Tibial artery (tissue), 4 donors: ENCODE results near the gene ZNF567.

Experiments used
- DNase-seq, 2 donors: peaks; one replicate each; pipeline ENCODE4 v3.0.0-alpha.2; 2019
- H3K27ac ChIP-seq, 2 donors: fragments of 200-600 bp; sonication (generic) in 1 of 2; 1 replicate in 1 of 2; 2 replicates in 1 of 2; pipeline ENCODE4 v1.5.1; 2018 to 2019; ENCODE audit warnings: mild to moderate bottlenecking in 1 of 2
- H3K27me3 ChIP-seq, 2 donors: fragments of 200-600 bp; sonication (generic) in 1 of 2; one replicate each; pipeline versions ENCODE4 v1.5.1 to v1.6.0; 2016 to 2019
- H3K36me3 ChIP-seq, 3 donors: fragments of 200-600 bp; sonication (generic) in 2 of 3; one replicate each; pipeline ENCODE4 v1.5.1; 2016 to 2019; ENCODE audit warnings: mild to moderate bottlenecking in 2 of 3
- H3K4me1 ChIP-seq, 4 donors: fragments of 200-600 bp; sonication (generic) in 2 of 4; 1 replicate in 3 of 4; 2 replicates in 1 of 4; pipeline ENCODE4 v1.5.1; 2016 to 2019
- H3K4me3 ChIP-seq, 2 donors: fragments of 200-600 bp; sonication (generic) in 1 of 2; 1 replicate in 1 of 2; 2 replicates in 1 of 2; pipeline ENCODE4 v1.5.1; 2018 to 2019; ENCODE audit warnings: mild to moderate bottlenecking in 2 of 2
- H3K9me3 ChIP-seq, 3 donors: fragments of 200-600 bp; sonication (generic) in 1 of 3; one replicate each; pipeline ENCODE4 v1.5.1; 2016 to 2019
- CTCF ChIP-seq, 2 experiments: fragments of 200-600 bp in 1 of 2; fragments of 450-650 bp in 1 of 2; IDR thresholded peaks; one replicate each; pipeline ENCODE4 v1.5.1; 2017 to 2019; ENCODE audit warnings: antibody characterized with exemption in 2 of 2, mild to moderate bottlenecking in 1 of 2, moderate library complexity in 1 of 2
- intact Hi-C: fragments of 100-400 bp; cut with DNase I; formaldehyde crosslinking; loops from one replicate; pipeline ENCODE4 v1.15.0; 2023; ENCODE audit warnings: low total_unique reads

Gene ZNF567

GRCh38 chr19:36687214-36688056 lies at the start of gene ZNF567:
Gene ZNF567 (plus strand): TSS chr19:36687612. CDS start chr19:36694868, 7,256 bp downstream.
- Histone ChIP-seq H3K4me3 (peak within 1 kb of the TSS; percentile 73 to 88), H3K27me3 (no peaks in the 10 kb centered on the region), H3K9me3 (no peaks in the 10 kb centered on the region), H3K36me3 (peaks cover 29 to 42% (median 32%) of the 10 kb centered on the region in 3 donors), H3K27ac (peak within 1 kb of the TSS; percentile 75 to 82), H3K4me1 (peaks cover 0 to 20% (median 17%) of the 10 kb centered on the region in 4 donors)
- intact Hi-C loops: no loop called here
- DNase-seq: peak; percentile 98 to 99
- no peak for TF ChIP-seq CTCF (IDR thresholded peaks at IDR 0.05)

GRCh38 chr19:36638862-36639510 lies 48.4 kb upstream of the ZNF567 start:
- Histone ChIP-seq H3K4me1 (no peaks in the 10 kb centered on the region), H3K36me3 (peaks cover 91 to 100% (median 97%) of the 10 kb centered on the region in 3 donors), H3K27ac (no peak overlapping the region), H3K9me3 (peaks cover 37 to 99% (median 97%) of the 10 kb centered on the region in 3 donors), H3K27me3 (no peaks in the 10 kb centered on the region), H3K4me3 (no peak overlapping the region)
- TF ChIP-seq CTCF (IDR thresholded peaks at IDR 0.05): no peak
- no peak for DNase-seq
- intact Hi-C loops: no loop called here

DNA sequence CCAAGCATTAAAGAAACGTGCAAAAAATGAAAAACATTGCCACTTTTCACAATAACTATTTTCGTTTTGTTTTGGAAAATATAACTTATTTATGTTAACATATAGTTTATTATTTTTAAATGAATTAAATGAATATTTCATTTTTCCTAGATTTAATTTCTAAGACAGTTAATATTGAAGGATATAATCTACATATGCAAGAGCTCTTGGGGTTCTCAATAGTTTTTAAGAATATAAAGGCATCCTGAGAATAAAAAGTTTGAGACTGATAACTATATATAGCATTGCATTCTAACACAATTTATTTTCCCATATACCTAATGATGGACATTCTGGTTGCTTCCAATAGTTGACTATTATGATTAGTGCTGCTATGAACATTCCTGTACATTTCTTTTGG lies 40.7 kb upstream of the ZNF567 start:
- Histone ChIP-seq H3K4me1 (no peaks in the 10 kb centered on the region), H3K9me3 (peaks cover 14 to 100% (median 88%) of the 10 kb centered on the region in 3 donors), H3K4me3 (no peak overlapping the region), H3K27me3 (no peaks in the 10 kb centered on the region), H3K27ac (no peak overlapping the region), H3K36me3 (peaks cover 96 to 100% (median 99%) of the 10 kb centered on the region in 3 donors)
- no peak for DNase-seq
- intact Hi-C loops: no loop called here
- no peak for TF ChIP-seq CTCF (IDR thresholded peaks at IDR 0.05)

GRCh38 chr19:36652958-36653357 lies 34.5 kb upstream of the ZNF567 start:
- H3K9me3 ChIP-seq: peaks cover 0 to 97% (median 72%) of the 10 kb centered on the region in 3 donors
- no peak overlapping the region for H3K27ac ChIP-seq
- no peak for DNase-seq
- no peaks in the 10 kb centered on the region for H3K27me3 ChIP-seq
- H3K36me3 ChIP-seq: peaks cover 96 to 99% (median 98%) of the 10 kb centered on the region in 3 donors
- no peak overlapping the region for H3K4me3 ChIP-seq
- intact Hi-C loops: no loop called here
- no peaks in the 10 kb centered on the region for H3K4me1 ChIP-seq
- TF ChIP-seq CTCF (IDR thresholded peaks at IDR 0.05): no peak

GRCh38 chr19:36665832-36666231 lies 21.6 kb upstream of the ZNF567 start:
- H3K4me1 ChIP-seq: peaks cover 0 to 20% (median 8%) of the 10 kb centered on the region in 4 donors
- intact Hi-C loops: loop anchor here (10.0 kb wide), 2 partner anchors 91 to 249 kb away; partner anchors contain the start of genes ZNF529, ZNF568 and ZNF829
- H3K4me3 ChIP-seq: peak overlapping the region; percentile 84 to 93
- peaks cover 0 to 30% (median 8%) of the 10 kb centered on the region in 3 donors for H3K9me3 ChIP-seq
- peaks cover 35 to 63% (median 42%) of the 10 kb centered on the region in 3 donors for H3K36me3 ChIP-seq
- no peak overlapping the region for H3K27ac ChIP-seq
- no peak for DNase-seq
- H3K27me3 ChIP-seq: no peaks in the 10 kb centered on the region
- no peak for TF ChIP-seq CTCF (IDR thresholded peaks at IDR 0.05)
